ENCODE results near the gene SMG9.

The SMG9 gene

DNA sequence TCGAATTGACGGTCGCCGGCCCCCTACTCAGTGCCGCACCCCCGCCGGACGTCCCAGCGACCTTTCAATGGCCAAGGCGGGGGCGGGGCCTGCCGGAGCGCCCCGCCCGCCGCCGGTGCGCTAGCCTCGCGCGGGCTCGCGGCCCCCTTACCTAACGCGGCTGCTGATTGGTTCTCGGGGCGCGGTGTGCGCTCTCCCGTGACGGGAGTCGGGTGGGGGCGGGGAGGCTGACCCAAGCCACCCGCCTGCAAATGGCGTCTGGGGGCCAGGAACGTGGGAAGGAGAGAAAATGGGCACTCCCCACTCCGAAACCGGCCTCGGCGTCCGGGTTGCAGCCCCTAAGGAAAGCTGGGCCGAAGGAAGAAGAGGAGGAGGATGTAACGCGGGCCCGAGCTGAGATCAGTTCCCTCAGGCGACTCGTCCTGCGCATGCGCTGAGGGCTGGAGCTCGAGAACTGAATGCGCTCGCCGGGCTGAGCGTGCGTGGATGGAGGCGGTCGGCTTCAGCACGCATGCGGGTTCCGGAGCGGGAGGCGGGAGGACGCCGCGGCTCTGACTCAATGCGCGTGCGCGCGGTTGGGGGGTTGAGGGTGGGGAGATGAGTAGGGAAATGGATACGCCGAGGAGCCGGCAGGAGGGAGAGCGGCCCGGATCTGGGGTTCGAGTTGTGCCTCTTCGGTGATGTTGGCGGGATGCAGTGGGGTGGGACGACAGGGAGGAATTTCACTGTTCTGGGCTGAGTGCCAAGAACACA lies at the start of gene SMG9:
Gene SMG9 (minus strand): TSS at position 460 of the 753 bp plus-strand sequence. CDS start 4,221 bp downstream, outside the sequence.
- DNase-seq (ENCODE audit: extremely low read depth in 1 of 2, low read depth in 1 of 2), result peak; percentile 95 to 96

- DNase-seq (ENCODE audit: extremely low read depth in 1 of 2, low read depth in 1 of 2), result no peak
Measured at GRCh38 chr19:43804432-43804831, 49.7 kb upstream of the SMG9 start.

GRCh38 chr19:43802216-43802951 lies 47.6 kb upstream of the SMG9 start, which contains the start of gene LYPD5:
LYPD5 (minus strand) TSS chr19:43802447; CDS start chr19:43802380, 67 bp downstream.
- DNase-seq (ENCODE audit: extremely low read depth in 1 of 2, low read depth in 1 of 2), result no peak

GRCh38 chr19:43799502-43800142 lies 44.9 kb upstream of the SMG9 start:
- no peak for DNase-seq (ENCODE audit: extremely low read depth in 1 of 2, low read depth in 1 of 2)

DNA sequence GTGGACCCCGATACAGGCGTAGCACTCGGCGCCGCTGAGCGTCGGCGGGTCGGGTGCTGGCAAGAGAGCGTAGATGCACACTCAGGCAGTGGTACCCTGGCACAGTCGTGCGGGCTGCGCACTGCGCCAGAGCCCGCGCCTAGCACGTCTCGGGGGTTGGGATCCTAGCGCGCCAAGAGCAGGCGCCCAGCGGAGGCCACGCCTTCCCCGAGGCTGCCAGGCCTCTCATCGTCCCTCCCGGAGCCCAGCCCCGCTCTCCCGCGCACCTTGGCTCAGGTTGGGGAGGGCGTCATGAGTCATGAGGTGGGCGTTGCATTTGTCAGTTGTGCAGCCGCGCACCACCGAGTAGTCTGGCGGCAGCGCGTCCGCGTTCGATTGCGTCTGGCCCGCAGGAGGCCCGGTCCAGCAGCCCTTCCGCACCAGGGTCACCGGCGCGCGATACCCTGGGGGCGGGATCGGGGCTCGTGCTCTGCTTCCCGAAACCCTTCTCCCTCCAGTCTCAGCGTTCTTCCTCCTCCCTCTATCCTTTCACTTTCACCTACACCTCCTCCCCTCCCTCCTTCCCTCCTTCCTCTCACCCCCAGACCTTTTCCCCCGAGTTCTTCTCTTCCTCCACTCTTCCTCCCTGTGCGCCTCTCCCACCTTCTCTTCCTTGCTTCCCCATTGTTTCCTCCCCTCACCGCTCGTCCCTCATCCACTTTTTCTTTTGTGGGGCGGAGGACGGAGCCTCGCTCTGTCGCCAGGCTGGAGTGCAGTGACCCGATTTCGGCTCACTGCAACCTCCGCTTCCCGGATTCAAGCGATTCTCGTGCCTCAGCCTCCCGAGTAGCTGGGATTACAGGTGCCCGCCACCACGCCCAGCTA lies 44.0 kb upstream of the SMG9 start:
- DNase-seq (ENCODE audit: extremely low read depth in 1 of 2, low read depth in 1 of 2), result peak in 1 of 2 donors; percentile 77

- no peak for DNase-seq (ENCODE audit: extremely low read depth in 1 of 2, low read depth in 1 of 2)
Measured at GRCh38 chr19:43798026-43798545, 43.3 kb upstream of the SMG9 start.

DNA sequence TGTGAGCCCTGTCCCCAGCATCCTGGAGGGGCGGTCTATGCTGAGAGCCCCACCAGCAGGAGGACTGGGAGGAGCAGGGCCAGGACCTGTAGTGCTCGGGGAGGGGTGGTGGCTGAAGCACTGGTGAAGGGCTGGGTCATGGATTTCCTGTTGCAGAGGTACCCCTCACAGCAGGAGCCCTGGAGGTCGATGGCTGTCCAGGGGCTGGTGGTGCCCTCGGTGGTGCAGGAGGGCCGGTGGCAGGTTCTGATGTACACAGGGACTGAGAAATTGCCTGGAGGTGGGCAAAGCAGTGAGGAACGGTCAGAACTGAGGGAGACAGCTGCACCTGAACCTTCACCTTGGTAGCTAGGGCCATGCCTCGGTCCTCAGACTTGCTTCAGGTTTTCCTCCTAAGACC lies 42.8 kb upstream of the SMG9 start:
- no peak for DNase-seq (ENCODE audit: extremely low read depth in 1 of 2, low read depth in 1 of 2)

DNA sequence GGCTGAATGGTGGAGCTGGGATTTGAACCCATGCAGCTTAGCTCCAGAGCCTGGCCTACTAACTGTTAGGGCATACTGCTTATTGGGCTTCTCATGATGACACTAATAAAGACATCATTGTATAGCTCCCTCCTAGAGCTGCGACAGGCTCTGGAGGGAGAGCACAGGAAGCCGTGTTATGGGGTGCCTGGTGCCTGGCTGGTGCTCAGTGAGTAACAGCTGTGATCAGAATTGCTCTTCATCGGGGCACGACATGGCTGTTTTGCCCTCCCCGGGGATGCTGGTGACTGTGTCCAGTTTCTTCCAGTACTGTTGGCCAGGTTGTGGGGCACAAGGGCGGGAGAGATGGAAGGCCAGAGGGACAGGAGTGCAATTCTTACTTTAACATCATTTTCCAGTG lies 42.4 kb upstream of the SMG9 start:
- DNase-seq (ENCODE audit: extremely low read depth in 1 of 2, low read depth in 1 of 2), result no peak

GRCh38 chr19:43790587-43790986 lies 35.8 kb upstream of the SMG9 start:
- DNase-seq (ENCODE audit: extremely low read depth in 1 of 2, low read depth in 1 of 2), result no peak

DNA sequence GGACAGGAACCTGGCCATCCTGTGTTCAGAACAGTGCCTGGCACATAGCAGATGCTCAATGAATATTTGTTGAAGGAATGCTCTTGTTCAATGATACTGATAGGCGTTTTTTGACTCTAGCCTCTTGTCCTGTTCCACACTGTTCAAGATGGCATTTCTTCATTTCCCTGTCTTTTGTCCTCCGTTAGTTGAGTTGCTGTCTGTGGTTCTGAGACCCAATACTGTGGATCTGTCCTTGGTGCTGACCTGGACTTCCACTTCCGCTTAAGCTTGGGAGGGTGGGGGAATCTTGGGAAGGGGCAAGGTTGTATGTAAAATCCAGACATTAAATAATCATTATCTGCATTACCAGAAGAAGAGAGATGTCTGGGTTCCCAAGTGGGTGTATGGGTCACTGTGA lies 34.3 kb upstream of the SMG9 start:
- no peak for DNase-seq (ENCODE audit: extremely low read depth in 1 of 2, low read depth in 1 of 2)

GRCh38 chr19:43786665-43787064 lies 31.9 kb upstream of the SMG9 start:
- DNase-seq (ENCODE audit: extremely low read depth in 1 of 2, low read depth in 1 of 2), result no peak

GRCh38 chr19:43784981-43785808 lies 30.4 kb upstream of the SMG9 start:
- DNase-seq (ENCODE audit: extremely low read depth in 1 of 2, low read depth in 1 of 2), result no peak

GRCh38 chr19:43784241-43784980 lies 29.6 kb upstream of the SMG9 start:
- peak in 1 of 2 donors; percentile 60 for DNase-seq (ENCODE audit: extremely low read depth in 1 of 2, low read depth in 1 of 2)

GRCh38 chr19:43783636-43784035 lies 28.9 kb upstream of the SMG9 start:
- DNase-seq (ENCODE audit: extremely low read depth in 1 of 2, low read depth in 1 of 2), result no peak

- DNase-seq (ENCODE audit: extremely low read depth in 1 of 2, low read depth in 1 of 2), result no peak
Measured at GRCh38 chr19:43782689-43783231, 28.0 kb upstream of the SMG9 start.

GRCh38 chr19:43782311-43782660 lies 27.5 kb upstream of the SMG9 start:
- DNase-seq (ENCODE audit: extremely low read depth in 1 of 2, low read depth in 1 of 2), result no peak

DNA sequence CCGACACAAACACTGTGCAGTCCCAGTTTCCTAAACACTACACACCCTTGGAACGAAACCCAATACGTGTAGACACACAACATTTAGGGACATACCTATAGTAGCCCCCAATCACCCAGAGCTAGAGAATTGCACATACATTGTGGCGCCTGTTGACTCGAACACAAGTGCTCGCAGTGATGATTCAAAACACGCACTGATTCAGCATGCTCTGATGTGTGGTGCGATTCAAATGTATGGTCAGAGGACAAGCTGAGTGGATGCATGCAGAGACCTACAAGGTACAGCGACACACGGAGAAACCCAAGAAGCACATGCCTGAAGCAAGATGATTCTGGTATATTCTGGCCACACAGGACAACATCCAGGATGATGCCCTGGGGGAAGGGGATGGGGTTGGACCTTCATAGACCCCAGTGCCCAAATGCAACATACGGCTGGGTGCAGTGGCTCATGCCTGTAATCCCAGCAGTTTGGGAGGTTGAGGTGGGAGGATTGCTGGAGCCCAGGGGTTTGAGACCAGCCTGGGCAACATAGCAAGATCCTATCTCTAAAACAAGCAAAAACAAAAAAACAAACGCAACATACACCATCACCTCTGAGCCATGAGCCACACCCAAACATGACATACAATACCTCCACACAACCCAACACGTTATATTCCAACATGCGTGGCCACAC lies 27.0 kb upstream of the SMG9 start:
- DNase-seq (ENCODE audit: extremely low read depth in 1 of 2, low read depth in 1 of 2), result peak in 1 of 2 donors; percentile 63
